ENCODE measurements around the gene MCF2L2.
"Not testable (repeated sequence)": the region's sequence is repeated elsewhere in the genome, so short reads cannot be mapped to it uniquely, and the experiment has no call there.

MCF2L2 gene

DNA sequence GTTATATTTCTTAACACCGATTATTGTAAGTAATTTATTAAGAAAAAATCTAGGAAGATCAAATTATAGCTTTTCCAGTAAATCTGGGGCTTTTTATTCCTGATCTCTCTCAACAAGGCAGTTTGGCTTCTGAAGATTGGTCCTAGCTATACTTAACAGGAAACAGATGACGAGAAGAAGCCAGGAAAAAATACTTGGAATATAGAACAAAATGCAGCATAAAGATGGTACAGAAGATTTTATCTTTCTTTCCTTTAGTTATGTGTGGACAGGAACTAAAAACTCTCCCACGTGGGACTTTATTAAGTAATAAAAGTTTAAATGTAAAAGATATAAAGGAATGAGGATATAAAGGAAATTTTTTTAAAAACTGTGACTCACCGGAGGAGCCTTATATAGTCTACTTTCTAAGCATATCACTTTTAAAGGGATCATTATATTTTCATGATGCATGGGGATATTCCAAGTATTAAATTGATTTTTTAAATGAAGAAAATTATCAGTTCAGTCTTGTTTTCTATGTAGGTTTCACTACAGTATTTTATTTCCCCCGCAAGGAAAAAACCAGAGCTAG lies 167.2 kb downstream of the MCF2L2 start:
- DNase-seq, result no peak

DNA sequence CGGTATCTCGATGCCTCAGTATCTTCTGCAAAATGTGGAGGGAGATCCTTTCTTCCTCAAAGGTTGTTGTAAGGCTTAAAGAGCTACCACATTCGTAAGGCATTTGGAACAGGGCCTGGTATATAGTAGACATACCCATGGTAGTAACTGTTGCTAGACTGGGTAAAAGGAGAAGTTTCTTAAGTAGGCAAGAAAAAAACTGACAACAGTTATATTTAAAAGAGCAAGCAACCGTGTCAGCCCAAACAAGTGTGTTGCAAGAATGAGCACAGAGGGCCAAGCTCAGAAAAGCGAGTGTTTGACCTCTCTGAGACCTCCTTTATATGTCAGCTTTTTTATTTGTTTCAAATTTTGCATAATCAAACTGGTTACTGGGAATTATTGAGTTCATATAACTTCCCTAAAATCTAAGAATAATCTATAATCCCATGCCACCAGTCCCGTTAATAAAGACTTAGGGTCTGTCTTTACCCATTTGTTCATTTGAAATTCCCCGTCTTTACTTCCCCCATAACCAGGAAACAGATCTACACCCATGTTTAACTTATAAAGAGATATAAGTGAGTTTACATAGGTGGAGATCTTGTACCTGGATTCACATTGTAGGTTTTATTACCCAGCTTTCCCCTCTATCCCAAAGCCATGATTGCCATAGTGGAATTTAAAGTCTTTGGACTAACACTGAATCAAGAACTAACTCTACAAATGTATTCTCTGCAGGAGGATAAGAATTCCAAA lies 168.1 kb downstream of the MCF2L2 start:
- peak; percentile 78 for DNase-seq

GRCh38 chr3:183259621-183260020 lies 168.8 kb downstream of the MCF2L2 start:
- peak; percentile 25 for DNase-seq

GRCh38 chr3:183259087-183259486 lies 169.3 kb downstream of the MCF2L2 start:
- DNase-seq, result no peak

- DNase-seq, result no peak
Observed at GRCh38 chr3:183255348-183255730, 173.1 kb downstream of the MCF2L2 start.

GRCh38 chr3:183254487-183255347 lies 173.7 kb downstream of the MCF2L2 start:
- DNase-seq, result peak; percentile 37

GRCh38 chr3:183253528-183254486 lies 174.6 kb downstream of the MCF2L2 start:
- DNase-seq, result peak; percentile 59

DNA sequence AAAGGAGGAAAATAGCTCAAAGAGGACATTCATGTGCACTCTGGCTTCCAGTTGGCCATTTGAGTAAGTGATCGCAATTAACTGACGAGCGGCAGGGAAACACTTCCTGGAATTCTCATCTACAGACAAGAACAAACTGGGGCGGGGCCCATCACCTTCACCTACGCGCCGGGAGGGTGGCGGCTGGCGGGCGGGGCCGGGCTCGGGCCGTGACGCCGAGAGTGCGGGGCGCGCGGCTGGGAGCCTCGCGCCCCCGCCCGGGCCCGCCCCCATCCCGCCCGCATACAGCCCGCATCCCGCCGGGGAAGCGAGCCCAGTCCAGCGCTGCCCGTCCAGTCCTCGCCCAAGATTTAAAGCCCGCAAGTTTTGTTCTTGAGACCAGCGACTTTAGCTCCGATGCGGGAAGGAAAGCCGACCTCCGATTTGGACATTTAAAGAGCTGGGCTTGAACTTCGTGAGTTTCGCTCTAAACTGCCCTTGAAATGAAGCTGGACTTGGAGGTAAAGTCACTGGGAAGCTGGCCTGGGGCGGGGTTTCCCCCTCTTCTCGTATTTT lies 175.4 kb downstream of the MCF2L2 start, which contains the start of gene B3GNT5:
B3GNT5 (plus strand) TSS at position 281 of the 555 bp plus-strand sequence. CDS start 16,546 bp downstream, outside the sequence.
- DNase-seq, result peak; percentile 53

DNA sequence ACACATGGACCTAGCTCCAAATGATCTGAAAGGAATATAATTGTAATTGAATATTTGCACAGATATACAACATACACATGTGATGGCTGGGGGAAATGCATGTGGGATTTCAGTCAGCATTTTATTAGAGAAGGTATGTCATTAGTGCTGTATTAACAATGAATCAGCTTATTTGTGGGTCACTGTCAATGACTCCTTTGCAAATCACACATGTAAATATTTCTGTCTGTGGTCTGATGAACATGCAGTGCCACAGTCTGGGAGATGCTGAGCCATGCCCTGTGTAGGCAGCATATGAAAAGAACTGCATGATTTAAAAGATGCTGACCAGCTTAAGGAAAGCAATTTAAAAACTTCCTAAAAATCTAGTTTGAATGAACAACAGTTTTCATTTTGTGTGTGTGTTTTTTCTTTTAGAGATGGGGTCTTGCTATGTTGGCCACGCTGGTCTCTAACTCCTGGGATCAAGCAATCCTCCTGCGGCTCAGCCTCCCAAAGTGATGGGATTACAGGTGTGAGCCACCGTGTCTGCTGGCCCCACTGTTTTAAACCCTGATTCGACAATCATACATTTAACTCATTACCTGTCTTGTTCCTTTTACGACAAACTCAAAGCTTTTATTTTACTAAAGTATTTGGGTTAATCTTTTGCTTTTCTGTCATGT lies 176.2 kb downstream of the MCF2L2 start:
- DNase-seq, result no peak

GRCh38 chr3:183249006-183249718 lies 179.3 kb downstream of the MCF2L2 start:
- no peak for DNase-seq

- no peak for DNase-seq
Observed at GRCh38 chr3:183247011-183247589, 181.3 kb downstream of the MCF2L2 start.

DNA sequence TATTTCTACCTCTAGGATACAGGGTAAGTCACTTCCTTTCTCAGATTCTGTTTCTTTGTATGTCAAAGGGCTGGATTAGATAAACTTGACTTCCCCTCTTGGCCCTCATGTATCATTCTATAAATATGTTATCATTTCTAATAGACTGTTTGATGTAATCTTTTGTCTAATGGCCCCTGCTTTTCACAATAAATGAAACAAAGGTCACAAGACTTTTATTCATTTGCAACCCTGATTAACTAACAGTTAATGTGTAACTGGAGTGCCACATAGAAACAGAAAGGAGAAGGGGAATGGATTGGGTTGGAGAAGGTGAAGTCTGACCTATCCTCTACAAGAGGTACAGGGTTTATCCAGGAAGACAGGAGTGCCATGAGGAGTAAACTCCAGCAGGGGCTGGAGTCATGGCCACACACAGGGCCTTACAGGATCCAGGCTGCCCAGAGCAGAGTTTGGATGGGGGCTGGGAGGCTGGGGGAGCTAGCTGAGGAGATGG lies 183.4 kb downstream of the MCF2L2 start:
- DNase-seq, result peak; percentile 76

GRCh38 chr3:183244219-183244618 lies 184.2 kb downstream of the MCF2L2 start:
- peak; percentile 89 for DNase-seq

DNA sequence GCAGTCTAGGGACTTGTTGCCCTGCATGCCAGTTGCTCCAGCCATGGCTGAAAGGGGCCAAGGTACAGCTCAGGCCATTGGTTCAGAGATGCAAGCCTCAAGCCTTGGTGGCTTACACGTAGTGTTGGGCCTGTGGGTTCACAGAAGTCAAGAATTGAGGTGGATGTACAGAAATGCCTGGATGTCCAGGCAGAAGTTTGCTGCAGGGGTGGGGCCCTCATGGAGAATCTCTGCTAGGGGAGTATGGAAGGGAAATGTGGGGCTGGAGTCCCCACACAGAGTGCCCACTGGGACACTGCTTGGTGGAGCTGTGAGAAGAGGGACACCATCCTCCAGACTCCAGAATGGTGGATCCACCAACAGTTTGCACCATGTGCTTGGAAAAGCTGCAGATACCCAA lies 186.0 kb downstream of the MCF2L2 start:
- DNase-seq, result no peak

DNA sequence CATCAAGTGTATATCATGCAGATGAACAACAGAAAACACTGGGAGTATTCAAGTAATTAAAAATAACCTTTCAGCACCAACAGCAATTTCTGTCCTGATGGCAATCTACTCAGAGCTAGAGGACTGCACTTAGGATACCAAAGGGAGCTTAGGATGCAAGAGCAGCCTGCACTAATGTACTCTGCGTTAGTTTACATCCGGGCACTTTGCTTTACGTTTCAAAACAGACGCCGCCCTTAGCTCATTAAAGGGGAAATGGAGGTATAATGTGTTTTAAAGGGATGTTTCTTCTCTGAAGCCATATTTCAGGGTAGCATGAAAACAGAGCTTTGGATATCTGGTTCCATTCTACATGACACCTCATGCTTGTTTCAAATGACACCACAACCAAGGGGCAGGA lies 189.4 kb downstream of the MCF2L2 start:
- DNase-seq, result no peak

GRCh38 chr3:183233966-183234365 lies 194.5 kb downstream of the MCF2L2 start:
- DNase-seq, result peak; percentile 12

GRCh38 chr3:183230826-183231225 lies 197.6 kb downstream of the MCF2L2 start:
- no peak for DNase-seq

- DNase-seq, result not testable (repeated sequence)
Observed at GRCh38 chr3:183230251-183230650, 198.2 kb downstream of the MCF2L2 start.

- DNase-seq, result no peak
Observed at GRCh38 chr3:183229178-183229577, 199.2 kb downstream of the MCF2L2 start.

DNA sequence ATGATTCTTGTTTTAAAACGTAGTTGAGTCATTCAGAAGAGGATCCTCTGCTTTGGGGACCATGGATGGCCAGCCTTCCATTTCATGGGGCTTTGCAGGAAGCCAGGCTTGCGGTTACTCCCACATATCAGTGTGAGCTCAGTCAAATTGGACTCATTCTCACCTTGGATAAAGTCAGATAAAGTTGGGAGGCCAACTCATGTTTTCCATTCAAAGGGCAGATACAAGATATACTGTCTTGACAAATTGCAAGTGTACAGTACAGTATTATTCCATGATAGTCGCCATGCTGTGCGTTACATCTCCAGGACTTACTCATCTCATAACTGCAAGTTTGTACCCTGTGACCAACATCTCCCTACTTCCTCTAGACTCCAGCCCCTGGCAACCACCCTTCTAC lies 200.8 kb downstream of the MCF2L2 start:
- DNase-seq, result peak; percentile 12

Data from suppressor macrophage treated with lipopolysaccharide for 4 hours (primary cell).